ENCODE measurements around the gene OPRM1.

The OPRM1 gene

GRCh38 chr6:154258064-154258757 is 219.2 kb downstream of the OPRM1 start:
- no peaks in the 10 kb centered on the region for H3K4me1 ChIP-seq (ENCODE audit: insufficient read depth, low read length)
- peaks cover 2% of the 10 kb centered on the region; the same call in 1 of the 2 replicates for H3K9me3 ChIP-seq (ENCODE audit: control insufficient read depth, insufficient read depth, low read length)
- no peaks in the 10 kb centered on the region for H3K36me3 ChIP-seq (ENCODE audit: insufficient read depth, low read length)
- no peak overlapping the region for H3K9ac ChIP-seq (ENCODE audit: low read depth, low read length)

GRCh38 chr6:154261688-154262397 is 222.8 kb downstream of the OPRM1 start:
- Histone ChIP-seq H3K36me3 (ENCODE audit: insufficient read depth, low read length) (no peaks in the 10 kb centered on the region), H3K9ac (ENCODE audit: low read depth, low read length) (no peak overlapping the region), H3K4me1 (ENCODE audit: insufficient read depth, low read length) (no peaks in the 10 kb centered on the region), H3K9me3 (ENCODE audit: control insufficient read depth, insufficient read depth, low read length) (peaks cover 2% of the 10 kb centered on the region)

- no peaks in the 10 kb centered on the region; the same call in 1 of the 2 replicates for H3K9me3 ChIP-seq (ENCODE audit: control insufficient read depth, insufficient read depth, low read length)
- no peak overlapping the region for H3K9ac ChIP-seq (ENCODE audit: low read depth, low read length)
- H3K4me1 ChIP-seq (ENCODE audit: insufficient read depth, low read length), result no peaks in the 10 kb centered on the region
- H3K36me3 ChIP-seq (ENCODE audit: insufficient read depth, low read length), result no peaks in the 10 kb centered on the region
Measured at GRCh38 chr6:154266560-154267099, 227.6 kb downstream of the OPRM1 start.

DNA sequence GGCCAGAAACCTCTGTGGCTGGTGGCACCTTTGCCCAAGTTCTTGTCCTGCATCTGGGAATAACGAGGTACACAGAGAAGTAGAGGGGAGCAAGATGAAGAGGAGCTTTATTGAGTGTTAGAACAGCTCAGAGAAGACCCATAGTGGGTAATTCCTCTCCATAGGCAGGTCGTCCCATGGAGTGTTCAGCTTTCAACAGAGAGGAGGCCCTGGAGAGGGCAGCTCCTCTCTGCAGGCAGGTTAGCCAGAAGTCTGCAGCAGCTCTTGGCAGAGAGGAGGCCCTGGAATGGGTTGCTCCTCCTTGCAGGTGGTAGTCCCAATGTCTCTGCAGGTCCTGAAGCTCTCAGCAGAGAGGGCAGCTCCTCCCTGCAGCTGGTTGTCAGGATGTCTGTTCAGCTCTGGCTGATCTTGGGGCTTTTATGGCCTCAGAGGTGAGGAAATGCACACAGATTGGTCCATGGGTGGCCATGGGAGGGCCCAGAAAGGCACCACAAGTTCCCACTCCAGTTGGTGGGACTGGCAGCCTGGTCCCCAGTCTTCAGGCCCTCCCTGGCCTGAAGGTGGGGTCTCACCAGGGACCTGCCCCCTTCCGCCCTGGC is 228.6 kb downstream of the OPRM1 start:
- no peaks in the 10 kb centered on the region for H3K36me3 ChIP-seq (ENCODE audit: insufficient read depth, low read length)
- H3K9me3 ChIP-seq (ENCODE audit: control insufficient read depth, insufficient read depth, low read length), result no peaks in the 10 kb centered on the region; the same call in 1 of the 2 replicates
- H3K9ac ChIP-seq (ENCODE audit: low read depth, low read length), result no peak overlapping the region
- H3K4me1 ChIP-seq (ENCODE audit: insufficient read depth, low read length), result no peaks in the 10 kb centered on the region

GRCh38 chr6:154268486-154268885 is 229.4 kb downstream of the OPRM1 start:
- Histone ChIP-seq H3K36me3 (ENCODE audit: insufficient read depth, low read length) (no peaks in the 10 kb centered on the region), H3K4me1 (ENCODE audit: insufficient read depth, low read length) (no peaks in the 10 kb centered on the region), H3K9me3 (ENCODE audit: control insufficient read depth, insufficient read depth, low read length) (no peaks in the 10 kb centered on the region; the same call in 1 of the 2 replicates), H3K9ac (ENCODE audit: low read depth, low read length) (no peak overlapping the region)

- H3K9me3 ChIP-seq (ENCODE audit: control insufficient read depth, insufficient read depth, low read length), result no peaks in the 10 kb centered on the region
- no peaks in the 10 kb centered on the region for H3K36me3 ChIP-seq (ENCODE audit: insufficient read depth, low read length)
- H3K4me1 ChIP-seq (ENCODE audit: insufficient read depth, low read length), result 0 out of 2 replicates have a peak, but pooled peaks cover 3% of the 10 kb centered on the region
- H3K9ac ChIP-seq (ENCODE audit: low read depth, low read length), result no peak overlapping the region
Measured at GRCh38 chr6:154274168-154274567, 235.1 kb downstream of the OPRM1 start.

GRCh38 chr6:154276810-154277628 is 238.0 kb downstream of the OPRM1 start:
- no peak overlapping the region for H3K9ac ChIP-seq (ENCODE audit: low read depth, low read length)
- no peaks in the 10 kb centered on the region for H3K9me3 ChIP-seq (ENCODE audit: control insufficient read depth, insufficient read depth, low read length)
- no peaks in the 10 kb centered on the region for H3K36me3 ChIP-seq (ENCODE audit: insufficient read depth, low read length)
- H3K4me1 ChIP-seq (ENCODE audit: insufficient read depth, low read length), result 0 out of 2 replicates have a peak, but pooled peaks cover 3% of the 10 kb centered on the region

- Histone ChIP-seq H3K9ac (ENCODE audit: low read depth, low read length) (no peak overlapping the region), H3K36me3 (ENCODE audit: insufficient read depth, low read length) (no peaks in the 10 kb centered on the region), H3K9me3 (ENCODE audit: control insufficient read depth, insufficient read depth, low read length) (no peaks in the 10 kb centered on the region), H3K4me1 (ENCODE audit: insufficient read depth, low read length) (0 out of 2 replicates have a peak, but pooled peaks cover 3% of the 10 kb centered on the region)
Measured at GRCh38 chr6:154277629-154278017, 238.6 kb downstream of the OPRM1 start.

- Histone ChIP-seq H3K36me3 (ENCODE audit: insufficient read depth, low read length) (no peaks in the 10 kb centered on the region), H3K9me3 (ENCODE audit: control insufficient read depth, insufficient read depth, low read length) (no peaks in the 10 kb centered on the region), H3K4me1 (ENCODE audit: insufficient read depth, low read length) (0 out of 2 replicates have a peak, but pooled peaks cover 3% of the 10 kb centered on the region), H3K9ac (ENCODE audit: low read depth, low read length) (no peak overlapping the region)
Measured at GRCh38 chr6:154280521-154280920, 241.5 kb downstream of the OPRM1 start.

DNA sequence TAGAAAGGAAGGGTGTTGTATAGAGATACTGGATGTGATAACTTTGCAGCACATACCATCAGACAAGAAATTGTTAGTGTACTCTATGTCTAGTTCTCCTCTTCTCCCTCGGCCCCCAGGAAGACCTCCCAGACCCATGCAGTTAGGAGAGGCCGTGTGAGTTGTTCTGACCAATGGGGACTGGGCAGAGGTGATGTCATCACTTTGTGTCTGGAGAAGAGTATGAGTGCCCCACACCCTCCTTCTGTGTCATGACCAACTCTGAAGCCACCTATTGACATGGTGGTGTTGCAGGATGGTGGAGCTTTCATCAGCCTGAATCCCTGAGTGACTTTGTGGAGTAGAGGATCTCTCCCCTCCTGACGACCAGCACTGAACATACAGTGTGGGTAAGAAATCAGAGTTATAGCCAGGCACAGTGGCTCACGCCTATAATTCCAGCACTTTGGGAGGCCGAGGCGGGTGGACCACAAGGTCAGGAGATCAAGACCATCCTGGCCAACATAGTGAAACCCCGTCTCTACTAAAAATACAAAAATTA is 245.3 kb downstream of the OPRM1 start:
- no peaks in the 10 kb centered on the region for H3K9me3 ChIP-seq (ENCODE audit: control insufficient read depth, insufficient read depth, low read length)
- H3K36me3 ChIP-seq (ENCODE audit: insufficient read depth, low read length), result no peaks in the 10 kb centered on the region
- no peak overlapping the region for H3K9ac ChIP-seq (ENCODE audit: low read depth, low read length)

DNA sequence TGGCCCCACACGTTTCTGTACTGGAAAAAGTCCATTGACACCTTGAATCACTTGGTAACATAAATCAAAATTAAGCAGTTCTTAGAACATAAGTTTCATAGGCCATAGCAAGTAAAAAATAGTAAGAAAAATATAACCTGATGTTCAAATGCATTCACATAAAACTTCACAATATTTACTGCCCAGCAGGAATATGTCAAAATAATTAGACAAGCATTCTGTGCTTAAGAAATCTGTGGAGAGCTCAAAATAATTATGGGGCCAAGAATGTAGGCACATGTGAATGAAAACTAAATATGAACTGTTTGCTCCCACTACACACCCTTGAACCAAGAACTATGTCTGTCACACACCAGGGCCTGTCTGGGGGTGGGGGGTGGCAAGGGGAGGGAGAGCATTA is 246.8 kb downstream of the OPRM1 start:
- Histone ChIP-seq H3K9ac (ENCODE audit: low read depth, low read length) (no peak overlapping the region), H3K36me3 (ENCODE audit: insufficient read depth, low read length) (peaks cover 3% of the 10 kb centered on the region; the same call in 1 of the 2 replicates), H3K9me3 (ENCODE audit: control insufficient read depth, insufficient read depth, low read length) (no peaks in the 10 kb centered on the region; the same call in 1 of the 2 replicates)

More for the DNA sequence above, 245.3 kb downstream of the OPRM1 start:
- H3K4me1 ChIP-seq (ENCODE audit: insufficient read depth, low read length), result no peaks in the 10 kb centered on the region

DNA sequence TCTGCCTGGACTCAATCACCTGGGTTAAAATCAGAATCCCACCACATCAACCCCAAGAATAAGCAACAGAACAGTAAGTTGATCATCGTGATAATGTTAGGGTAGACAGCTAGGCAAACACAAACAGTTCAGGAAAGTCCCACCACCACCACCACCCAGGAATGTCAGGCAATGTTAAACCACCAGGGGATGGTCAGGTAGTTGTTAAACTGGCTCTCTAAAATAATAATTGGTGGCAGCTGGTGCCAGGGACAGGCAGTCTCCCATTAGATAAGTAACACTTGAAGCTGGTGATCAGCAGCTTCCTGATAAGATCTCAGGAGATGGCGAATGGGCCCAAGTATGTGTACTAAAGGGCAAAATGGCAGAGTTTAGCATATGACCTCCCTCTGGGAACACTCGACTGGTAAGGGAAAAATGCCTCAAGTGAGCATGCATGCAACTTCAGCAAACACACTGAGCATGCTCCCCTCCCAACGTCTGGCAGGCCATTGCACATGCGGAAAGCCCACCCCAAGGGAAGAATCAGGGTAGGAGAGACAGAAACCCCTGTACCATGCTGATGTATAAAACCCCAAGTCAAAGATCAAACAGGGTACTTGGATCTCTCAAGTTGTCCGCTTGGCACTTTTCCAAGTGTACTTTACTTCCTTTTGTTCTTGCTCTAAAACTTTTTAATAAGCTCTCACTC is 250.9 kb downstream of the OPRM1 start:
- no peaks in the 10 kb centered on the region for H3K4me1 ChIP-seq (ENCODE audit: insufficient read depth, low read length)

More for the DNA sequence above, 246.8 kb downstream of the OPRM1 start:
- H3K4me1 ChIP-seq (ENCODE audit: insufficient read depth, low read length), result no peaks in the 10 kb centered on the region

DNA sequence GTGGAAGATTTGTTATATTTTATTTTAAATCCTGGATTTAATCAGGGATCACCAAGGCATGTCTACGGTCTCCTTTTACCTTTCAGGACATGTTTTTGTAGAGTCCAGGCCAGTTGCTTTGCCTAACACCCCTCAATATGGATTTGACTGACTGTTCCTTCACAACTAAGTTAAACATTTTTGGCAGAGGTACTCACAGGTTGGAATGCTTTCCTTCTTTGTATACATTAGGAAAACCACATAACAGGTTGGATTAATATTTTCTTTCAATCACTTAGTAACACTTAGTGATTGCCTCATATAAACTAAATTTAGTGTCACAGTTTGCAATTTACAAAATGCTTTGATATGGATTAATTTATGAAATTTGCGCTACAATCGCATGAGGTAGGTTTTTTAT is 253.0 kb downstream of the OPRM1 start:
- Histone ChIP-seq H3K9ac (ENCODE audit: low read depth, low read length) (no peak overlapping the region), H3K4me1 (ENCODE audit: insufficient read depth, low read length) (no peaks in the 10 kb centered on the region), H3K36me3 (ENCODE audit: insufficient read depth, low read length) (peaks cover 3% of the 10 kb centered on the region; the same call in 1 of the 2 replicates), H3K9me3 (ENCODE audit: control insufficient read depth, insufficient read depth, low read length) (no peaks in the 10 kb centered on the region; the same call in 1 of the 2 replicates)

More for the DNA sequence above, 250.9 kb downstream of the OPRM1 start:
- Histone ChIP-seq H3K9me3 (ENCODE audit: control insufficient read depth, insufficient read depth, low read length) (no peaks in the 10 kb centered on the region; the same call in 1 of the 2 replicates), H3K9ac (ENCODE audit: low read depth, low read length) (no peak overlapping the region), H3K36me3 (ENCODE audit: insufficient read depth, low read length) (peaks cover 3% of the 10 kb centered on the region; the same call in 1 of the 2 replicates)

Measured in ES-I3 (cell line).